ENCODE data around the gene GSC. TPM values are rescaled to one million over a fixed set of nuclear protein-coding genes. Genes with fewer than 3 reads are reported as not detected.
A peak's percentile ranks its signal among the peaks of the same experiment; 100 is the strongest.

The GSC gene
- total RNA-seq, 1 experiment from 2014 or later = not detected

GRCh38 chr14:94767321-94767878 is 2.5 kb downstream of the GSC start:
- Histone ChIP-seq H3K4me2 (ENCODE audit: insufficient read depth, insufficient read length, low read length) (peak overlapping the region; percentile 52), H3K79me2 (ENCODE audit: insufficient read depth, low read length) (no peaks in the 10 kb centered on the region), H4K8ac (replicated peaks; ENCODE audit: insufficient read length, low read depth, low read length) (no peak overlapping the region), H3K56ac (ENCODE audit: insufficient read length, low read depth, low read length) (no peak overlapping the region), H3K23ac (ENCODE audit: insufficient read length, low read depth, low read length) (no peak overlapping the region), H4K5ac (ENCODE audit: insufficient read length, low read depth, low read length) (no peak overlapping the region), H3K14ac (ENCODE audit: insufficient read depth, low read length) (no peak overlapping the region), H2BK5ac (ENCODE audit: insufficient read length, low read length) (no peak overlapping the region), H3T11ph (ENCODE audit: low read length) (no peak overlapping the region), H3K9me3 (ENCODE audit: control insufficient read depth, low read depth, low read length) (no peaks in the 10 kb centered on the region), H3K4ac (ENCODE audit: low read depth, low read length) (no peak overlapping the region), H2AK5ac (ENCODE audit: insufficient read length, low read length) (no peak overlapping the region), H3K27me3 (ENCODE audit: insufficient read depth, low read length) (peaks cover 68% of the 10 kb centered on the region), H3K9ac (ENCODE audit: extremely low read depth, insufficient read length, low read length) (no peak overlapping the region), H3K4me1 (ENCODE audit: insufficient read depth, low read length) (no peaks in the 10 kb centered on the region), H3K23me2 (ENCODE audit: insufficient read length, low read depth, low read length, poor library complexity, severe bottlenecking) (peaks cover 5% of the 10 kb centered on the region), H4K91ac (ENCODE audit: insufficient read length, low read depth, low read length) (no peak overlapping the region), H2BK20ac (ENCODE audit: low read depth, low read length, poor library complexity, severe bottlenecking) (no peak overlapping the region), H2AFZ (ENCODE audit: low read length) (no peak overlapping the region), H2BK15ac (ENCODE audit: low read depth, low read length) (no peak overlapping the region), H3K18ac (ENCODE audit: insufficient read length, low read depth, low read length) (no peak overlapping the region), H3K27ac (ENCODE audit: insufficient read length, low read depth, low read length) (no peak overlapping the region), H2BK120ac (ENCODE audit: low read depth, low read length, poor library complexity, severe bottlenecking) (no peak overlapping the region), H4K20me1 (ENCODE audit: control insufficient read depth, insufficient read depth, insufficient read length) (no peaks in the 10 kb centered on the region), H2BK12ac (ENCODE audit: insufficient read length, low read depth, low read length) (no peak overlapping the region), H3K79me1 (ENCODE audit: insufficient read depth, low read depth, low read length, poor library complexity, severe bottlenecking) (no peaks in the 10 kb centered on the region)
- DNase-seq = peak; percentile 54
- Mint-ChIP-seq H3K27ac (no peak overlapping the region), H3K9me3 (peaks cover 0 to 2% of the 10 kb centered on the region in 2 experiments; a peak in 2 of 5 replicates), H3K36me3 (ENCODE audit: insufficient read depth in 1 of 3, low read depth in 3 of 3) (no peaks in the 10 kb centered on the region), H3K4me1 (peaks cover 41 to 56% of the 10 kb centered on the region in 2 experiments), H3K27me3 (ENCODE audit: low read depth) (peaks cover 98% of the 10 kb centered on the region), H3K4me3 (peak overlapping the region in 1 of 2 experiments; percentile 70; a peak in 3 of 5 replicates)
- WGBS (ENCODE audit: extremely low coverage, insufficient read length, low lambda C conversion rate) = no CpG with 5 or more reads among the region's 27 CpGs
- TF ChIP-seq CTCF (conservative IDR thresholded peaks at IDR 0.05) = no peak

Measured in H9 (cell line).